Spleen (tissue), 11 donors: ENCODE measurements around the gene AGBL1. TPM values are rescaled to one million over a fixed set of nuclear protein-coding genes. Genes with fewer than 3 reads are reported as not detected.

Experiments
- DNase-seq: peaks from one replicate; pipeline ENCODE4 v3.0.0-alpha.2; 2020
- H3K27ac ChIP-seq, 8 donors: fragments of 200-600 bp; sonication (generic) in 7 of 8; 1 replicate in 4 of 8; 2 replicates in 4 of 8; pipeline versions ENCODE4 v1.5.0 to v1.8.0; 2016 to 2021; ENCODE audit warnings: inconsistent platforms in 4 of 8, mild to moderate bottlenecking in 4 of 8, moderate library complexity in 1 of 8
- H3K27me3 ChIP-seq, 7 donors: fragments of 200-600 bp; sonication (generic) in 6 of 7; replicated peaks in 1 of 7; 1 replicate in 4 of 7; 2 replicates in 3 of 7; pipeline versions ENCODE4 v1.5.0 to v1.8.0; 2016 to 2021; ENCODE audit warnings: inconsistent platforms in 3 of 7, mild to moderate bottlenecking in 1 of 7
- H3K36me3 ChIP-seq, 6 donors: fragments of 200-600 bp; sonication (generic) in 5 of 6; 1 replicate in 4 of 6; 2 replicates in 2 of 6; pipeline versions ENCODE4 v1.5.0 to v1.8.0; 2016 to 2021; ENCODE audit warnings: inconsistent platforms in 2 of 6
- H3K4me1 ChIP-seq, 6 donors: fragments of 200-600 bp; sonication (generic) in 5 of 6; 1 replicate in 3 of 6; 2 replicates in 3 of 6; pipeline versions ENCODE4 v1.5.0 to v1.8.0; 2016 to 2021; ENCODE audit warnings: inconsistent platforms in 3 of 6
- H3K4me3 ChIP-seq, 8 donors: fragments of 200-600 bp; sonication (generic) in 7 of 8; 1 replicate in 4 of 8; 2 replicates in 4 of 8; pipeline versions ENCODE4 v1.5.0 to v1.8.0; 2016 to 2021; ENCODE audit warnings: inconsistent platforms in 4 of 8, mild to moderate bottlenecking in 4 of 8, moderate library complexity in 2 of 8
- H3K9me3 ChIP-seq, 8 donors: fragments of 200-600 bp; sonication (generic) in 7 of 8; 1 replicate in 4 of 8; 2 replicates in 4 of 8; pipeline versions ENCODE4 v1.5.0 to v1.8.0; 2016 to 2021; ENCODE audit warnings: inconsistent platforms in 4 of 8
- CTCF ChIP-seq, 11 experiments: fragments of 200-600 bp in 7 of 11; fragments of 450-650 bp in 4 of 11; sonication (generic) in 4 of 11; IDR thresholded peaks in 8 of 11; conservative IDR thresholded peaks in 3 of 11; 1 replicate in 7 of 11; 2 replicates in 4 of 11; pipeline versions ENCODE4 v1.4.0 to v1.8.0; 2016 to 2021; ENCODE audit warnings: antibody characterized with exemption in 11 of 11, inconsistent platforms in 4 of 11, mild to moderate bottlenecking in 1 of 11
- POLR2A ChIP-seq, 3 donors: fragments of 450-650 bp; IDR thresholded peaks; one replicate each; pipeline ENCODE4 v1.5.1; 2017; ENCODE audit warnings: antibody characterized with exemption in 3 of 3, mild to moderate bottlenecking in 1 of 3
- POLR2AphosphoS5 ChIP-seq, 3 donors: sonication (generic); formaldehyde crosslinking; IDR thresholded peaks; one replicate each; pipeline ENCODE4 v1.5.1; 2017; ENCODE audit warnings: antibody characterized with exemption in 3 of 3
- WGBS, 5 donors: extraction: QIAGEN DNeasy Blood & Tissue Kit in 3 of 5; methylation state at CpG; one replicate each; pipeline versions ENCODE4 v1.1.5 to v1.1.7; 2013 to 2018; 5-methylcytosine and 5-hydroxymethylcytosine counted together
- intact Hi-C: fragments of 100-400 bp; cut with DNase I; formaldehyde crosslinking; loops from one replicate; pipeline ENCODE4 v1.15.0; 2023; ENCODE audit warnings: low total_unique reads
- polyA plus RNA-seq, 3 donors: library from polyadenylated mRNA; stranded (reverse); fragments of 200-250 nt; gene quantifications; one replicate each; pipeline ENCODE4 v1.2.1, GENCODE V29; 2013
- total RNA-seq, 7 donors: library from RNA; depleted of rRNA in 3 of 7; stranded (reverse); fragments of >200 nt in 3 of 7; fragmentation: NEBNext Ultra II Directional in 4 of 7; extraction: Animal tissue kit (Norgen Biotek cat#: 25700) in 4 of 7; gene quantifications; one replicate each; pipeline versions ENCODE4 v1.1.0 to v1.2.1, GENCODE V29; 2016 to 2021
- donor health status: healthy with polysubstance abuse.
- donor health status: DM: no; HTN: no; CAD: no; lungs with moderate emphysema.
- donor health status: DM: no; HTN: no; CAD: no.
- donor health status: Bipolar disorder and iron deficiency.
- donor health status: healthy.
- donor health status: DM: no; HTN: no; CAD: no.
- donor health status: DM: yes; HTN: yes; CAD: no.

The AGBL1 gene
- total and polyA plus RNA-seq, 10 donors = not detected

GRCh38 chr15:86259589-86259988 lies 179.9 kb downstream of the AGBL1 start:
- DNase-seq = no peak
- H3K36me3 ChIP-seq = no peaks in the 10 kb centered on the region
- no peaks in the 10 kb centered on the region for H3K9me3 ChIP-seq
- H3K4me1 ChIP-seq = no peaks in the 10 kb centered on the region
- TF ChIP-seq POLR2AphosphoS5 (IDR thresholded peaks at IDR 0.05) (no peak), POLR2A (IDR thresholded peaks at IDR 0.05) (no peak), CTCF (IDR thresholded peaks at IDR 0.05 in 8 of 11, conservative IDR thresholded peaks at IDR 0.05 in 3 of 11) (no peak)
- no peaks in the 10 kb centered on the region for H3K27me3 ChIP-seq
- no peak overlapping the region for H3K27ac ChIP-seq
- 68 to 76% (median 70%) methylated on average over 5 of the region's 5 CpGs for WGBS, 5 donors
- no peak overlapping the region for H3K4me3 ChIP-seq
- intact Hi-C loops = no loop called here

- intact Hi-C loops = no loop called here
- H3K4me3 ChIP-seq = no peak overlapping the region
- WGBS, 5 donors = 67 to 83% (median 71%) methylated on average over 2 of the region's 2 CpGs
- no peak for DNase-seq
- H3K27ac ChIP-seq = no peak overlapping the region
- no peaks in the 10 kb centered on the region for H3K9me3 ChIP-seq
- H3K4me1 ChIP-seq = no peaks in the 10 kb centered on the region
- TF ChIP-seq POLR2A (IDR thresholded peaks at IDR 0.05) (no peak), CTCF (IDR thresholded peaks at IDR 0.05 in 8 of 11, conservative IDR thresholded peaks at IDR 0.05 in 3 of 11) (no peak), POLR2AphosphoS5 (IDR thresholded peaks at IDR 0.05) (no peak)
- H3K36me3 ChIP-seq = no peaks in the 10 kb centered on the region
- no peaks in the 10 kb centered on the region for H3K27me3 ChIP-seq
Measured at GRCh38 chr15:86263230-86263629, 183.6 kb downstream of the AGBL1 start.

- intact Hi-C loops = no loop called here
- no peaks in the 10 kb centered on the region for H3K9me3 ChIP-seq
- WGBS, 5 donors = 77 to 83% (median 80%) methylated on average over 6 of the region's 6 CpGs
Measured at GRCh38 chr15:86266896-86267484, 187.3 kb downstream of the AGBL1 start.

GRCh38 chr15:86267892-86268291 lies 188.2 kb downstream of the AGBL1 start:
- no peak for TF ChIP-seq POLR2A (IDR thresholded peaks at IDR 0.05)
- no peak for TF ChIP-seq CTCF (IDR thresholded peaks at IDR 0.05 in 8 of 11, conservative IDR thresholded peaks at IDR 0.05 in 3 of 11)
- TF ChIP-seq POLR2AphosphoS5 (IDR thresholded peaks at IDR 0.05) = no peak
- intact Hi-C loops = no loop called here
- Histone ChIP-seq H3K4me3 (no peak overlapping the region), H3K4me1 (no peaks in the 10 kb centered on the region), H3K27me3 (no peaks in the 10 kb centered on the region), H3K36me3 (no peaks in the 10 kb centered on the region), H3K9me3 (no peaks in the 10 kb centered on the region), H3K27ac (no peak overlapping the region)
- DNase-seq = no peak
- WGBS, 5 donors = 90 to 98% (median 94%) methylated on average over 4 of the region's 4 CpGs

More at GRCh38 chr15:86266896-86267484, 187.3 kb downstream of the AGBL1 start:
- Histone ChIP-seq H3K36me3 (no peaks in the 10 kb centered on the region), H3K27ac (no peak overlapping the region), H3K4me3 (no peak overlapping the region), H3K4me1 (no peaks in the 10 kb centered on the region), H3K27me3 (no peaks in the 10 kb centered on the region)
- TF ChIP-seq POLR2A (IDR thresholded peaks at IDR 0.05) (no peak), POLR2AphosphoS5 (IDR thresholded peaks at IDR 0.05) (no peak), CTCF (IDR thresholded peaks at IDR 0.05 in 8 of 11, conservative IDR thresholded peaks at IDR 0.05 in 3 of 11) (no peak)
- DNase-seq = no peak
